Astrocyte (in vitro differentiated cells and primary cell): Measurements from ENCODE around the gene ALDH1A2. TPM values are rescaled to one million over a fixed set of nuclear protein-coding genes. Genes with fewer than 3 reads are reported as not detected.

Source experiments
- DNase-seq: peaks from one replicate; pipeline ENCODE4 v3.0.0-alpha.2; 2010; ENCODE audit warnings: low read depth
- FAIRE-seq: peaks from 2 replicates; lab custom pipeline; 2011; peaks lifted over from hg19 to GRCh38; lab: Jason Lieb, UNC
- H2AFZ ChIP-seq: 2 replicates; pipeline ENCODE4 v1.6.0; 2012; ENCODE audit warnings: low read depth, low read length, inconsistent platforms
- H3K27ac ChIP-seq: 2 replicates; pipeline ENCODE4 v1.5.1; 2011; ENCODE audit warnings: low read depth, low read length, inconsistent platforms
- H3K27me3 ChIP-seq: 2 replicates; pipeline ENCODE4 v1.6.0; 2011; ENCODE audit warnings: low read length, inconsistent platforms; ENCODE audit not compliant: insufficient read depth
- H3K36me3 ChIP-seq: 2 replicates; pipeline ENCODE4 v1.5.1; 2011; ENCODE audit warnings: low read length, inconsistent platforms; ENCODE audit not compliant: insufficient read depth
- H3K4me1 ChIP-seq: 2 replicates; pipeline ENCODE4 v1.5.1; 2011; ENCODE audit warnings: low read length, inconsistent platforms; ENCODE audit not compliant: insufficient read depth
- H3K4me2 ChIP-seq: 2 replicates; pipeline ENCODE4 v1.6.0; 2012; ENCODE audit warnings: low read length, inconsistent platforms
- H3K4me3 ChIP-seq: 2 replicates; pipeline ENCODE4 v1.5.1; 2011; ENCODE audit warnings: low read depth, mild to moderate bottlenecking, low read length, inconsistent platforms; ENCODE audit not compliant: insufficient read depth
- H3K79me2 ChIP-seq: 2 replicates; pipeline ENCODE4 v1.6.0; 2012; ENCODE audit warnings: mild to moderate bottlenecking, low read length, inconsistent platforms; ENCODE audit not compliant: insufficient read depth
- H3K9ac ChIP-seq: 2 replicates; pipeline ENCODE4 v1.6.0; 2012; ENCODE audit warnings: mild to moderate bottlenecking, low read length, inconsistent platforms
- H3K9me3 ChIP-seq: 2 replicates; pipeline ENCODE4 v1.5.1; 2012; ENCODE audit warnings: low read depth, mild to moderate bottlenecking, low read length, inconsistent platforms; ENCODE audit not compliant: insufficient read depth
- H4K20me1 ChIP-seq: 2 replicates; pipeline ENCODE4 v1.6.0; 2012; ENCODE audit warnings: low read length, inconsistent platforms; ENCODE audit not compliant: insufficient read depth
- H3K27ac Mint-ChIP-seq: one replicate; pipeline ENCODE4 v1.8.0; 2021; ENCODE audit warnings: mild to moderate bottlenecking, mixed read lengths; ENCODE audit not compliant: unreplicated experiment
- H3K27me3 Mint-ChIP-seq: one replicate; pipeline ENCODE4 v1.8.0; 2021; ENCODE audit warnings: low read depth, mixed read lengths; ENCODE audit not compliant: unreplicated experiment
- H3K36me3 Mint-ChIP-seq: one replicate; pipeline ENCODE4 v1.8.0; 2021; ENCODE audit warnings: low read depth, mixed read lengths; ENCODE audit not compliant: unreplicated experiment
- H3K4me1 Mint-ChIP-seq: one replicate; pipeline ENCODE4 v1.8.0; 2021; ENCODE audit warnings: low read depth, mixed read lengths; ENCODE audit not compliant: unreplicated experiment
- H3K4me3 Mint-ChIP-seq: one replicate; pipeline ENCODE4 v1.8.0; 2021; ENCODE audit warnings: mild to moderate bottlenecking, moderate library complexity, mixed read lengths; ENCODE audit not compliant: unreplicated experiment
- H3K9me3 Mint-ChIP-seq: one replicate; pipeline ENCODE4 v1.8.0; 2021; ENCODE audit warnings: mild to moderate bottlenecking, mixed read lengths; ENCODE audit not compliant: unreplicated experiment
- EZH2 ChIP-seq: IDR thresholded peaks from 2 replicates; pipeline ENCODE4 v1.6.1; 2012; ENCODE audit warnings: mild to moderate bottlenecking, low read length, inconsistent platforms; ENCODE audit not compliant: insufficient read depth
- total RNA-seq: library from RNA; stranded (reverse); gene quantifications from 2 replicates; pipeline ENCODE4 v1.2.1, GENCODE V29; 2021
- TF ChIP-seq, protein P1 (sequence below): IDR thresholded peaks from 2 replicates; pipeline ENCODE4 v1.5.1; 2011; ENCODE audit warnings: low read depth, mild to moderate bottlenecking, inconsistent platforms, low read length, moderate library complexity; ENCODE audit not compliant: insufficient read depth

Gene ALDH1A2
- total RNA-seq, 1 donor from 2014 or later = 0.98 TPM

GRCh38 chr15:57922776-57923175 lies 142.7 kb downstream of the ALDH1A2 start:
- Histone ChIP-seq H3K36me3 (no peaks in the 10 kb centered on the region), H3K27me3 (no peaks in the 10 kb centered on the region), H3K4me1 (no peaks in the 10 kb centered on the region), H3K27ac (no peak overlapping the region), H3K4me2 (no peak overlapping the region), H3K4me3 (no peak overlapping the region), H3K9me3 (no peaks in the 10 kb centered on the region), H4K20me1 (no peaks in the 10 kb centered on the region), H2AFZ (no peak overlapping the region), H3K9ac (no peak overlapping the region), H3K79me2 (no peaks in the 10 kb centered on the region)
- peaks cover 13% of the 10 kb centered on the region for H3K4me1 Mint-ChIP-seq
- no peaks in the 10 kb centered on the region for H3K9me3 Mint-ChIP-seq
- peaks cover 18% of the 10 kb centered on the region for H3K27me3 Mint-ChIP-seq
- DNase-seq (no peak), FAIRE-seq (no peak)
- H3K36me3 Mint-ChIP-seq = no peaks in the 10 kb centered on the region
- H3K27ac Mint-ChIP-seq = no peak overlapping the region
- TF ChIP-seq, protein P1, sequence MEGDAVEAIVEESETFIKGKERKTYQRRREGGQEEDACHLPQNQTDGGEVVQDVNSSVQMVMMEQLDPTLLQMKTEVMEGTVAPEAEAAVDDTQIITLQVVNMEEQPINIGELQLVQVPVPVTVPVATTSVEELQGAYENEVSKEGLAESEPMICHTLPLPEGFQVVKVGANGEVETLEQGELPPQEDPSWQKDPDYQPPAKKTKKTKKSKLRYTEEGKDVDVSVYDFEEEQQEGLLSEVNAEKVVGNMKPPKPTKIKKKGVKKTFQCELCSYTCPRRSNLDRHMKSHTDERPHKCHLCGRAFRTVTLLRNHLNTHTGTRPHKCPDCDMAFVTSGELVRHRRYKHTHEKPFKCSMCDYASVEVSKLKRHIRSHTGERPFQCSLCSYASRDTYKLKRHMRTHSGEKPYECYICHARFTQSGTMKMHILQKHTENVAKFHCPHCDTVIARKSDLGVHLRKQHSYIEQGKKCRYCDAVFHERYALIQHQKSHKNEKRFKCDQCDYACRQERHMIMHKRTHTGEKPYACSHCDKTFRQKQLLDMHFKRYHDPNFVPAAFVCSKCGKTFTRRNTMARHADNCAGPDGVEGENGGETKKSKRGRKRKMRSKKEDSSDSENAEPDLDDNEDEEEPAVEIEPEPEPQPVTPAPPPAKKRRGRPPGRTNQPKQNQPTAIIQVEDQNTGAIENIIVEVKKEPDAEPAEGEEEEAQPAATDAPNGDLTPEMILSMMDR = no peak
- TF ChIP-seq EZH2 = no peak
- H3K4me3 Mint-ChIP-seq = no peak overlapping the region

- no peak overlapping the region for H2AFZ ChIP-seq
- no peaks in the 10 kb centered on the region for H3K27me3 ChIP-seq
- FAIRE-seq = no peak
- H4K20me1 ChIP-seq = no peaks in the 10 kb centered on the region
- no peak overlapping the region for H3K4me2 ChIP-seq
- H3K27ac ChIP-seq = no peak overlapping the region
- H3K4me3 Mint-ChIP-seq = no peak overlapping the region
- TF ChIP-seq EZH2 = no peak
- TF ChIP-seq, protein P1 = no peak
- peaks cover 16% of the 10 kb centered on the region for H3K27me3 Mint-ChIP-seq
- H3K9ac ChIP-seq = no peak overlapping the region
- H3K79me2 ChIP-seq = no peaks in the 10 kb centered on the region
- H3K36me3 ChIP-seq = no peaks in the 10 kb centered on the region
- no peaks in the 10 kb centered on the region for H3K36me3 Mint-ChIP-seq
- peaks cover 13% of the 10 kb centered on the region for H3K4me1 Mint-ChIP-seq
- no peak overlapping the region for H3K4me3 ChIP-seq
- DNase-seq = no peak
- H3K4me1 ChIP-seq = no peaks in the 10 kb centered on the region
- no peaks in the 10 kb centered on the region for H3K9me3 ChIP-seq
- H3K27ac Mint-ChIP-seq = no peak overlapping the region
- no peaks in the 10 kb centered on the region for H3K9me3 Mint-ChIP-seq
Measured at GRCh38 chr15:57921371-57921770, 144.1 kb downstream of the ALDH1A2 start.

GRCh38 chr15:57920911-57921310 lies 144.6 kb downstream of the ALDH1A2 start:
- peaks cover 16% of the 10 kb centered on the region for H3K27me3 Mint-ChIP-seq
- DNase-seq = no peak
- Histone ChIP-seq H4K20me1 (no peaks in the 10 kb centered on the region), H3K4me2 (no peak overlapping the region), H3K4me3 (no peak overlapping the region), H2AFZ (no peak overlapping the region), H3K36me3 (no peaks in the 10 kb centered on the region), H3K27me3 (no peaks in the 10 kb centered on the region), H3K4me1 (no peaks in the 10 kb centered on the region), H3K9ac (no peak overlapping the region), H3K27ac (no peak overlapping the region), H3K79me2 (no peaks in the 10 kb centered on the region), H3K9me3 (no peaks in the 10 kb centered on the region)
- no peak overlapping the region for H3K4me3 Mint-ChIP-seq
- FAIRE-seq = no peak
- H3K27ac Mint-ChIP-seq = no peak overlapping the region
- H3K4me1 Mint-ChIP-seq = peaks cover 13% of the 10 kb centered on the region
- no peaks in the 10 kb centered on the region for H3K36me3 Mint-ChIP-seq
- TF ChIP-seq, protein P1 = no peak
- no peak for TF ChIP-seq EZH2
- H3K9me3 Mint-ChIP-seq = no peaks in the 10 kb centered on the region
